GM12878 (cell line): Measurements from ENCODE around the gene CLSTN2. TPM values are rescaled to one million over a fixed set of nuclear protein-coding genes. Genes with fewer than 3 reads are reported as not detected.

Source experiments
- ATAC-seq: fragments of 200-7000 bp; cut with Tn5 transposase; 3 replicates; pipeline ENCODE4 v1.9.1; 2020; ENCODE audit warnings: mild to moderate bottlenecking, moderate library complexity
- BruUV-seq: library from RNA; stranded (reverse); fragments of 400-500 nt; replicated peaks from 2 replicates; lab custom pipeline; 2021; lab: Mats Ljungman, UMichigan
- CTCF ChIA-PET: fragments of 300-600 bp; sonication (Branson Sonifier 250); formaldehyde crosslinking; extraction: SDS; loops from one replicate; lab custom pipeline; 2021; ENCODE audit warnings: inconsistent platforms; lab: Yijun Ruan, JAX
- POLR2A ChIA-PET: fragments of 350-600 bp; formaldehyde crosslinking; extraction: SDS; loops from one replicate; lab custom pipeline; 2021; ENCODE audit warnings: inconsistent platforms; lab: Charles Lee
- RAD21 ChIA-PET: fragments of 300-600 bp; sonication (Branson Sonifier 250); formaldehyde crosslinking; loops from one replicate; lab custom pipeline; 2023; ENCODE audit warnings: antibody characterized with exemption; ENCODE audit not compliant: unreplicated experiment; lab: Charles Lee
- SMC1A ChIA-PET: fragments of 300-600 bp; sonication (Branson Sonifier 250); formaldehyde crosslinking; loops from one replicate; lab custom pipeline; 2023; ENCODE audit not compliant: unreplicated experiment, uncharacterized antibody; lab: Charles Lee
- DNase-seq: peaks from one replicate; pipeline ENCODE4 v3.0.0-alpha.2; 2011; ENCODE audit warnings: low read depth, low spot score
- FAIRE-seq: peaks from 3 replicates; lab custom pipeline; 2011; peaks lifted over from hg19 to GRCh38; lab: Jason Lieb, UNC
- H2AFZ ChIP-seq: 2 replicates; pipeline ENCODE4 v1.6.0; 2011; ENCODE audit warnings: low read depth, low read length, control low read depth; ENCODE audit not compliant: control insufficient read depth
- H3K27ac ChIP-seq: 2 replicates; pipeline ENCODE4 v1.5.1; 2011; ENCODE audit warnings: control low read depth; ENCODE audit not compliant: control insufficient read depth, insufficient read depth
- H3K27me3 ChIP-seq, 2 experiments: replicated peaks in 1 of 2; 2 replicates each; pipeline versions ENCODE4 v1.6.0 to v1.6.1; 2011; ENCODE audit warnings: low read length in 1 of 2; ENCODE audit not compliant: control insufficient read depth in 2 of 2, insufficient read depth in 2 of 2
- H3K36me3 ChIP-seq, 2 experiments: 2 replicates each; pipeline ENCODE4 v1.5.1; 2011; ENCODE audit warnings: low read length in 1 of 2; ENCODE audit not compliant: control insufficient read depth in 2 of 2, insufficient read depth in 2 of 2
- H3K4me1 ChIP-seq: 2 replicates; pipeline ENCODE4 v1.6.1; 2011; ENCODE audit warnings: mild to moderate bottlenecking, low read length, moderate library complexity, mixed read lengths; ENCODE audit not compliant: control insufficient read depth, insufficient read depth
- H3K4me2 ChIP-seq: 2 replicates; pipeline ENCODE4 v1.6.0; 2011; ENCODE audit warnings: control low read depth; ENCODE audit not compliant: control insufficient read depth, insufficient read depth
- H3K4me3 ChIP-seq: fragments of 200-600 bp; sonication (generic); 2 replicates; pipeline ENCODE4 v1.5.1; 2016
- H3K79me2 ChIP-seq: 2 replicates; pipeline ENCODE4 v1.6.0; 2011; ENCODE audit warnings: low read length; ENCODE audit not compliant: control insufficient read depth, insufficient read depth
- H3K9ac ChIP-seq: 2 replicates; pipeline ENCODE4 v1.8.0; 2011; ENCODE audit warnings: low read length, control low read depth, mixed read lengths; ENCODE audit not compliant: control insufficient read depth, insufficient read depth
- H3K9me3 ChIP-seq: replicated peaks from 3 replicates; pipeline ENCODE4 v1.5.1; 2011; ENCODE audit warnings: mild to moderate bottlenecking, low read length; ENCODE audit not compliant: control insufficient read depth, insufficient read depth
- H4K20me1 ChIP-seq: 2 replicates; pipeline ENCODE4 v1.6.0; 2011; ENCODE audit not compliant: control insufficient read depth, insufficient read depth
- SMARCA5 ChIP-seq: fragments of 450-650 bp; IDR thresholded peaks from 2 replicates; pipeline ENCODE4 v1.6.1; 2017; ENCODE audit warnings: mild to moderate bottlenecking
- WGBS: methylation state at CpG from one replicate; pipeline ENCODE4 v1.1.6; 2016; ENCODE audit warnings: low lambda C conversion rate; ENCODE audit not compliant: insufficient replicate concordance, insufficient coverage; ENCODE audit errors: missing lambda C conversion rate; 5-methylcytosine and 5-hydroxymethylcytosine counted together
- in situ Hi-C: fragments of 300-500 bp; cut with MboI; formaldehyde crosslinking; loops from 9 replicates; pipeline ENCODE4 v1.14.3; 2018; ENCODE audit warnings: mixed read lengths
- intact Hi-C: fragments of 100-400 bp; cut with micrococcal nuclease; formaldehyde crosslinking; loops from one replicate; pipeline ENCODE4 v1.14.2; 2022; ENCODE audit not compliant: unreplicated experiment
- polyA plus RNA-seq, 11 experiments: library from polyadenylated mRNA; depleted of rRNA in 4 of 11; unstranded in 6 of 11; stranded (reverse) in 5 of 11; fragments of >200 nt; fragmentation: Nextera tagmentation in 4 of 11; fragmentation: Illumina TruSeq in 1 of 11; extraction: Ambion mirVana in 4 of 11; extraction: Trizol in 1 of 11; gene quantifications; 1 replicate in 1 of 11; 2 replicates in 10 of 11; pipeline versions ENCODE4 v1.2.1 to v1.2.3, GENCODE V29; 2011 to 2016; ENCODE audit warnings: inconsistent platforms in 2 of 11, missing spikeins in 2 of 11, low read depth in 1 of 11
- total RNA-seq, 4 experiments: library from RNA; depleted of rRNA in 3 of 4; stranded (reverse); fragments of >200 nt in 3 of 4; fragmentation: Illumina TruSeq in 1 of 4; extraction: Trizol in 1 of 4; gene quantifications; 2 replicates each; pipeline versions ENCODE4 v1.2.1 to v1.2.3, GENCODE V29; 2013 to 2021
- TF ChIP-seq, protein P1 (sequence below), 3 experiments: IDR thresholded peaks in 2 of 3; conservative IDR thresholded peaks in 1 of 3; 2 replicates each; pipeline ENCODE4 v1.5.1; 2011; ENCODE audit warnings: low read depth in 3 of 3, low read length in 3 of 3, mild to moderate bottlenecking in 3 of 3, control low read depth in 2 of 3, moderate library complexity in 2 of 3, inconsistent platforms in 1 of 3, mixed read lengths in 1 of 3; ENCODE audit not compliant: control insufficient read depth in 2 of 3, insufficient read depth in 1 of 3; ENCODE audit errors: extremely low read depth in 1 of 3
- TF ChIP-seq, protein P2 (sequence below): fragments of 450-650 bp; IDR thresholded peaks from 2 replicates; pipeline ENCODE4 v1.6.1; 2017; ENCODE audit warnings: mild to moderate bottlenecking, low read depth, inconsistent platforms; ENCODE audit not compliant: poor library complexity, severe bottlenecking
- TF ChIP-seq, protein P3 (sequence below): fragments of 450-650 bp; formaldehyde crosslinking; IDR thresholded peaks from 2 replicates; pipeline ENCODE4 v1.5.0; 2022; ENCODE audit warnings: mild to moderate bottlenecking, missing genetic modification characterization

CLSTN2 gene
- total and polyA plus RNA-seq, 10 of the 15 experiments (the other 5 are each of a cell fraction or from before 2014, with no cell fraction given) = under 0.01 to 0.10 (median under 0.01) TPM; not detected in 5

DNA sequence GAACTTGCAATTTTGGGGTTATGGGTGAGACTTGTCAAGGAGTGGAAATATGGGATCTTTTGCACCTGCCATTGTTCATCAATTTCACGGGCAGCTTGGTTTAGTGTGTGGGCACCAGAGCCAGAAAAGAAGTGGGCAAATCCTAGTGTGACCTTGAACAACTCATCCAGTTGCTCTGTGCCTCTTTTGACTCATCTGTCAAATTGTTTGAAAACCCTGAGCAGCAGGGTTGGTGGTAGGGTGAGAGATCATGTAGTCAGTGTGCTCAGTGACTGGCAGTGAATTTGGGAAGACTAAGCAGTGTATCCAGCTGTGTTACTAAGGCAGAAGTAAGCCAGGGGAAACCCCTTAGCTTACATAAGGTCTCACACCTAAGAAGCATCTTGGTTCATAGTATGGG is 449.9 kb downstream of the CLSTN2 start:
- no peak overlapping the region for H3K27ac ChIP-seq
- DNase-seq (no peak), FAIRE-seq (no peak), ATAC-seq (no peak; the same call in 1 of the 3 replicates)
- no peaks in the 10 kb centered on the region for H4K20me1 ChIP-seq
- no peak overlapping the region for H2AFZ ChIP-seq
- H3K36me3 ChIP-seq = no peaks in the 10 kb centered on the region
- BruUV-seq = no TSS peak
- WGBS = 0% methylated on average over 1 of the region's 1 CpG
- CTCF ChIA-PET = interaction anchor here (1.2 kb wide), 1 partner anchor 10 kb away, joined by 3 read pairs; no protein-coding TSS in a partner anchor
- POLR2A ChIA-PET = interaction anchor here (0.7 kb wide), 1 partner anchor 439 kb away, joined by 3 read pairs; no protein-coding TSS in a partner anchor
- no peaks in the 10 kb centered on the region for H3K27me3 ChIP-seq
- H3K4me3 ChIP-seq = no peak overlapping the region
- no peaks in the 10 kb centered on the region for H3K4me1 ChIP-seq
- no peak overlapping the region for H3K4me2 ChIP-seq
- no peaks in the 10 kb centered on the region for H3K9me3 ChIP-seq
- intact Hi-C loops = no loop called here
- TF ChIP-seq, protein P1, sequence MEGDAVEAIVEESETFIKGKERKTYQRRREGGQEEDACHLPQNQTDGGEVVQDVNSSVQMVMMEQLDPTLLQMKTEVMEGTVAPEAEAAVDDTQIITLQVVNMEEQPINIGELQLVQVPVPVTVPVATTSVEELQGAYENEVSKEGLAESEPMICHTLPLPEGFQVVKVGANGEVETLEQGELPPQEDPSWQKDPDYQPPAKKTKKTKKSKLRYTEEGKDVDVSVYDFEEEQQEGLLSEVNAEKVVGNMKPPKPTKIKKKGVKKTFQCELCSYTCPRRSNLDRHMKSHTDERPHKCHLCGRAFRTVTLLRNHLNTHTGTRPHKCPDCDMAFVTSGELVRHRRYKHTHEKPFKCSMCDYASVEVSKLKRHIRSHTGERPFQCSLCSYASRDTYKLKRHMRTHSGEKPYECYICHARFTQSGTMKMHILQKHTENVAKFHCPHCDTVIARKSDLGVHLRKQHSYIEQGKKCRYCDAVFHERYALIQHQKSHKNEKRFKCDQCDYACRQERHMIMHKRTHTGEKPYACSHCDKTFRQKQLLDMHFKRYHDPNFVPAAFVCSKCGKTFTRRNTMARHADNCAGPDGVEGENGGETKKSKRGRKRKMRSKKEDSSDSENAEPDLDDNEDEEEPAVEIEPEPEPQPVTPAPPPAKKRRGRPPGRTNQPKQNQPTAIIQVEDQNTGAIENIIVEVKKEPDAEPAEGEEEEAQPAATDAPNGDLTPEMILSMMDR (IDR thresholded peaks at IDR 0.05 in 2 of 3, conservative IDR thresholded peaks at IDR 0.05 in 1 of 3; ENCODE audit: control insufficient read depth in 2 of 3, extremely low read depth in 1 of 3, insufficient read depth in 1 of 3, low read depth in 3 of 3, low read length in 3 of 3) = no peak
- RAD21 ChIA-PET = interaction anchor here (0.7 kb wide), 1 partner anchor 1834 kb away, joined by 3 read pairs; no protein-coding TSS in a partner anchor
- in situ Hi-C loops = no loop called here
- H3K79me2 ChIP-seq = no peaks in the 10 kb centered on the region
- SMC1A ChIA-PET = interaction anchor here (1.3 kb wide), 1 partner anchor 12 kb away, joined by 4 read pairs; no protein-coding TSS in a partner anchor
- no peak overlapping the region for H3K9ac ChIP-seq

DNA sequence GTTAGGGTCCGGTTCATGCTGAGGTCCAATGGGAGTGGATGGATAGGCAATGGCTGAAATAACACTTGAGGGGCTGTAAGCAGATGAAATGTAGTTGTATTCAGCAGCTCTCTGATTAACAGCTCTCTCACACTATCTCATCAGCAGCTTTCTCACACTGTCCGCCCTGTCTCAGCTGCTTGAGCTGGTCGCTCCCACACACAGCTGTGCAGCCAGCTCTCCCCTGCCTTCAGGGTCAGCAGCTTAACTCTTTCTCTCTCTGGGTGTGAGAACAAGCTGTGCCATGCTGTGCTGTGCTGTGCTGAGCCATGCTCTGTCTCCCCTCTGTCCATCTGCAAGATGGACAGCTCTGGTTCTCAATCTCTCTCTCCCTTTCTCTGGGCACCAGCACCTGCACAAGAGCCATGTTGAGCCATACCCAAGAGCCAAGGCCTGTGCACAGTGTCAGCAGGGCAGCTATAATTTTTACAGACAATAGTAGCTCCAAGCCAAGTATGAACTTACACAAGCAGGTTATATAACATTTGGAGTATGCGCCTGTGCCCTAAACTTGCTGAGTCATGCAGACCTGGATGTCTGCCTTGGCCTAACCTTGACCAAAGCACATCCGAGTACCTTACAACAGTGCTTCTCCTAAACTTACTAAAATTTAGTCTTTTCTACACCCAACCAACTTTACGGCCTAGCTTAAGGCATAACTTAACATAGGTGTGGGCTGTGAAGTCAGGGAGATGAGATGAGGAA is 451.5 kb downstream of the CLSTN2 start:
- DNase-seq (no peak), ATAC-seq (no peak), FAIRE-seq (no peak)
- Histone ChIP-seq H3K36me3 (no peaks in the 10 kb centered on the region), H3K9ac (no peak overlapping the region), H3K79me2 (no peaks in the 10 kb centered on the region), H4K20me1 (no peaks in the 10 kb centered on the region), H2AFZ (no peak overlapping the region), H3K27ac (no peak overlapping the region), H3K9me3 (no peaks in the 10 kb centered on the region), H3K27me3 (no peaks in the 10 kb centered on the region), H3K4me3 (no peak overlapping the region), H3K4me1 (no peaks in the 10 kb centered on the region), H3K4me2 (no peak overlapping the region)
- intact Hi-C loops = no loop called here
- in situ Hi-C loops = no loop called here
- POLR2A ChIA-PET = no interaction called here
- BruUV-seq = no TSS peak
- WGBS = 26% methylated on average over 6 of the region's 6 CpGs
- SMC1A ChIA-PET = interaction anchor here (1.4 kb wide), 1 partner anchor 11 kb away, joined by 3 read pairs; no protein-coding TSS in a partner anchor
- RAD21 ChIA-PET = no interaction called here
- CTCF ChIA-PET = interaction anchor here (0.8 kb wide), 1 partner anchor 21 kb away, joined by 3 read pairs; no protein-coding TSS in a partner anchor
- TF ChIP-seq, protein P2, sequence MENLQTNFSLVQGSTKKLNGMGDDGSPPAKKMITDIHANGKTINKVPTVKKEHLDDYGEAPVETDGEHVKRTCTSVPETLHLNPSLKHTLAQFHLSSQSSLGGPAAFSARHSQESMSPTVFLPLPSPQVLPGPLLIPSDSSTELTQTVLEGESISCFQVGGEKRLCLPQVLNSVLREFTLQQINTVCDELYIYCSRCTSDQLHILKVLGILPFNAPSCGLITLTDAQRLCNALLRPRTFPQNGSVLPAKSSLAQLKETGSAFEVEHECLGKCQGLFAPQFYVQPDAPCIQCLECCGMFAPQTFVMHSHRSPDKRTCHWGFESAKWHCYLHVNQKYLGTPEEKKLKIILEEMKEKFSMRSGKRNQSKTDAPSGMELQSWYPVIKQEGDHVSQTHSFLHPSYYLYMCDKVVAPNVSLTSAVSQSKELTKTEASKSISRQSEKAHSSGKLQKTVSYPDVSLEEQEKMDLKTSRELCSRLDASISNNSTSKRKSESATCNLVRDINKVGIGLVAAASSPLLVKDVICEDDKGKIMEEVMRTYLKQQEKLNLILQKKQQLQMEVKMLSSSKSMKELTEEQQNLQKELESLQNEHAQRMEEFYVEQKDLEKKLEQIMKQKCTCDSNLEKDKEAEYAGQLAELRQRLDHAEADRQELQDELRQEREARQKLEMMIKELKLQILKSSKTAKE = no peak
- no peak for TF ChIP-seq SMARCA5
- TF ChIP-seq, protein P3, sequence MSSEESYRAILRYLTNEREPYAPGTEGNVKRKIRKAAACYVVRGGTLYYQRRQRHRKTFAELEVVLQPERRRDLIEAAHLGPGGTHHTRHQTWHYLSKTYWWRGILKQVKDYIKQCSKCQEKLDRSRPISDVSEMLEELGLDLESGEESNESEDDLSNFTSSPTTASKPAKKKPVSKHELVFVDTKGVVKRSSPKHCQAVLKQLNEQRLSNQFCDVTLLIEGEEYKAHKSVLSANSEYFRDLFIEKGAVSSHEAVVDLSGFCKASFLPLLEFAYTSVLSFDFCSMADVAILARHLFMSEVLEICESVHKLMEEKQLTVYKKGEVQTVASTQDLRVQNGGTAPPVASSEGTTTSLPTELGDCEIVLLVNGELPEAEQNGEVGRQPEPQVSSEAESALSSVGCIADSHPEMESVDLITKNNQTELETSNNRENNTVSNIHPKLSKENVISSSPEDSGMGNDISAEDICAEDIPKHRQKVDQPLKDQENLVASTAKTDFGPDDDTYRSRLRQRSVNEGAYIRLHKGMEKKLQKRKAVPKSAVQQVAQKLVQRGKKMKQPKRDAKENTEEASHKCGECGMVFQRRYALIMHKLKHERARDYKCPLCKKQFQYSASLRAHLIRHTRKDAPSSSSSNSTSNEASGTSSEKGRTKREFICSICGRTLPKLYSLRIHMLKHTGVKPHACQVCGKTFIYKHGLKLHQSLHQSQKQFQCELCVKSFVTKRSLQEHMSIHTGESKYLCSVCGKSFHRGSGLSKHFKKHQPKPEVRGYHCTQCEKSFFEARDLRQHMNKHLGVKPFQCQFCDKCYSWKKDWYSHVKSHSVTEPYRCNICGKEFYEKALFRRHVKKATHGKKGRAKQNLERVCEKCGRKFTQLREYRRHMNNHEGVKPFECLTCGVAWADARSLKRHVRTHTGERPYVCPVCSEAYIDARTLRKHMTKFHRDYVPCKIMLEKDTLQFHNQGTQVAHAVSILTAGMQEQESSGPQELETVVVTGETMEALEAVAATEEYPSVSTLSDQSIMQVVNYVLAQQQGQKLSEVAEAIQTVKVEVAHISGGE (CRISPR knock-in tag) = no peak
